Endothelial cell of umbilical vein (primary cell): ENCODE data around the gene RCOR1.

ENCODE experiments used
- CTCF ChIP-seq, 2 donors: IDR thresholded peaks; 1 replicate in 1 of 2; 2 replicates in 1 of 2; pipeline ENCODE4 v1.5.1; 2011; ENCODE audit warnings: low read length in 2 of 2, mild to moderate bottlenecking in 2 of 2, moderate library complexity in 2 of 2, control low read depth in 1 of 2, inconsistent platforms in 1 of 2, low read depth in 1 of 2; ENCODE audit not compliant: insufficient read depth in 1 of 2; ENCODE audit errors: extremely low read depth in 1 of 2
- EZH2 ChIP-seq: IDR thresholded peaks from 2 replicates; pipeline ENCODE4 v1.6.1; 2012; ENCODE audit warnings: borderline replicate concordance, low read depth, mild to moderate bottlenecking, moderate library complexity, low read length, inconsistent platforms; ENCODE audit not compliant: severe bottlenecking

GRCh38 chr14:102729825-102730224 is 137.4 kb downstream of the RCOR1 start:
- TF ChIP-seq CTCF (IDR thresholded peaks at IDR 0.05; ENCODE audit: extremely low read depth in 1 of 2, insufficient read depth in 1 of 2, low read depth in 1 of 2, low read length in 2 of 2) (no peak), EZH2 (no peak)
